Left lung (tissue), 10 donors: ENCODE data around the gene VGLL4. TPM values are rescaled to one million over a fixed set of nuclear protein-coding genes. Genes with fewer than 3 reads are reported as not detected.

Experiments used
- ATAC-seq: fragments of 200-7000 bp; cut with Tn5 transposase; one replicate; pipeline ENCODE4 v1.9.1; 2020; ENCODE audit warnings: moderate library complexity
- DNase-seq, 4 donors: peaks; one replicate each; pipeline ENCODE4 v3.0.0-alpha.2; 2013 to 2020
- H3K27ac ChIP-seq, 2 donors: fragments of 200-600 bp; sonication (generic) in 1 of 2; one replicate each; pipeline versions ENCODE4 v1.5.0 to v1.8.0; 2020 to 2021
- H3K27me3 ChIP-seq, 2 donors: fragments of 200-600 bp; sonication (generic) in 1 of 2; one replicate each; pipeline versions ENCODE4 v1.5.0 to v1.8.0; 2020 to 2021
- H3K36me3 ChIP-seq, 2 donors: fragments of 200-600 bp; sonication (generic) in 1 of 2; one replicate each; pipeline versions ENCODE4 v1.5.0 to v1.8.0; 2020 to 2021
- H3K4me1 ChIP-seq, 2 donors: fragments of 200-600 bp; one replicate each; pipeline ENCODE4 v1.8.0; 2021
- H3K4me3 ChIP-seq, 2 donors: fragments of 200-600 bp; sonication (generic) in 1 of 2; one replicate each; pipeline versions ENCODE4 v1.5.0 to v1.8.0; 2020 to 2021; ENCODE audit warnings: mild to moderate bottlenecking in 1 of 2
- H3K9me3 ChIP-seq, 2 donors: fragments of 200-600 bp; sonication (generic) in 1 of 2; one replicate each; pipeline versions ENCODE4 v1.5.0 to v1.8.0; 2020 to 2021
- CTCF ChIP-seq, 2 donors: fragments of 200-600 bp; sonication (generic) in 1 of 2; IDR thresholded peaks; one replicate each; pipeline versions ENCODE4 v1.5.0 to v1.8.0; 2021; ENCODE audit warnings: antibody characterized with exemption in 2 of 2
- intact Hi-C, 2 donors: fragments of 100-400 bp; cut with DNase I; formaldehyde crosslinking; loops; one replicate each; pipeline versions ENCODE4 v1.11.2 to v1.14.2; 2022
- polyA plus RNA-seq, 6 donors: library from polyadenylated mRNA; unstranded; fragments of 120-200 nt; gene quantifications; one replicate each; pipeline ENCODE4 v1.2.1, GENCODE V29; 2013; ENCODE audit not compliant: insufficient read length in 6 of 6
- total RNA-seq, 2 donors: library from RNA; stranded (reverse); fragmentation: NEBNext Ultra II Directional; extraction: Animal tissue kit (Norgen Biotek cat#: 25700); gene quantifications; one replicate each; pipeline ENCODE4 v1.2.1, GENCODE V29; 2021
- donor health status: DM: no; HTN: yes; CAD: no.
- donor health status: DM: no; HTN: no; CAD: no.

The VGLL4 gene
- total and polyA plus RNA-seq, 8 donors, result 40.2 to 115 (median 106) TPM

DNA sequence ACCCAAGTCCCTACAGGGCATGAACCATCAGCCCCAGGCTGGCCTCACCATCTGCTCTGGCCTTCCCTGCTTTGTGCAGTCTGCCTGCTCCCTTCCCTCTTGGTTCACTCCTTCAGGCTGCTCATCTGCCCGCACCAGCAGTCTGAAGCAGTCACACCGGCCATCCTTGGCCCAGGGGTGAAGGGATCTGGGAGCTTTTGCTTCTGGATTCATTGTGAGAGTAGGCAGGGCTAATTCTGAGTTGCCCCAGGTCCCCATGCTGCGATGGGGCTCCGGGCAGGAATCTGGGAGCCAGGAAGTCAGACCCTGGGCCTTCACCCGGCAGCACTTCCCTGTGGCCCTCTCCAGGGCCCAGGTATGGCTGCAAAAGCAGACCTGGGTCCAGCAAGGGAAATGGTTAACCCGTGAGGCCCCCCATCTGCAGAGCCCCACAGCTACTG is 99.7 kb downstream of the VGLL4 start:
- peaks cover 0 to 21% of the 10 kb centered on the region in 2 donors for H3K4me1 ChIP-seq
- H3K27ac ChIP-seq, result no peak overlapping the region
- peaks cover 0 to 3% of the 10 kb centered on the region in 2 donors for H3K9me3 ChIP-seq
- DNase-seq (no peak), ATAC-seq (no peak)
- intact Hi-C loops, result no loop called here
- no peaks in the 10 kb centered on the region for H3K27me3 ChIP-seq
- no peak overlapping the region for H3K4me3 ChIP-seq
- TF ChIP-seq CTCF (IDR thresholded peaks at IDR 0.05), result no peak
- no peaks in the 10 kb centered on the region for H3K36me3 ChIP-seq

DNA sequence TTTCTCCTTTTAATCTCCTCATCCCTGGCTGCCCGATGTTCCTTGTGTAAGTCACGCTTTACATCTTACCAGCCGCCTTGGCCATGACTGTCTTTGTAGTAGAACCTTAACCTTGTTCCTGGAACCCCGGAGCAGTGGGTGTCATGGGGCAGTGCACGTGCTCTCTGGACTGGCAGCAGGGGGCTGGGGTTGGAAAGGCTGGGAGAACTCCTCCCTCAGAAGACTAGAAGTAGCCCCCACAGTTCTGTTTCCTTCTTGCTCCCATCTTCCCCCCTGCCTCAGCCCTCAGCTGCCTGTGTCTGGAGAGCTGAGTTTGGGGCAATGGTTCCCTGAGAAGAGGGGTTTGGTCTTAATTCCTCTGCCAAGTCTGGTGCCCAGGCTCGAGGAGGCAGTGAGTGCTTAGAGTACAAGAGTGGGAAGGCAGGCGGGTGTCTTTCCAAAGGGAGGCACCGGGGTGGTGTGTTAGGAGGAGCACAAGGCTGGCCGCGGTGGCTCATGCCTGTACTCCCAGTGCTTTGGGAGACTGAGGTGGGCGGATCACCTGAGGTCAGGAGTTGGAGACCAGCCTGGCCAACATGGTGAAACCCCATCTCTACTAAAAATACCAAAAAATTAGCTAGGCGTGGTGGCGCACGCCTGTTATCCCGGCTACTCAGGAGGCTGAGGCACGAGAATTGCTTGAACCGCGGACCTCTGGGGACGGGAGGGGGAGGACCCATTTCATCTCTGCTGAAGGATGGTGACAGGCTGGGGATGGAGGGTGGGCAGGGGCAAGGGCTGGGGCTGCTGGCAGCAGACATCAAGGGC is 100.4 kb downstream of the VGLL4 start:
- H3K27ac ChIP-seq, result no peak overlapping the region

DNA sequence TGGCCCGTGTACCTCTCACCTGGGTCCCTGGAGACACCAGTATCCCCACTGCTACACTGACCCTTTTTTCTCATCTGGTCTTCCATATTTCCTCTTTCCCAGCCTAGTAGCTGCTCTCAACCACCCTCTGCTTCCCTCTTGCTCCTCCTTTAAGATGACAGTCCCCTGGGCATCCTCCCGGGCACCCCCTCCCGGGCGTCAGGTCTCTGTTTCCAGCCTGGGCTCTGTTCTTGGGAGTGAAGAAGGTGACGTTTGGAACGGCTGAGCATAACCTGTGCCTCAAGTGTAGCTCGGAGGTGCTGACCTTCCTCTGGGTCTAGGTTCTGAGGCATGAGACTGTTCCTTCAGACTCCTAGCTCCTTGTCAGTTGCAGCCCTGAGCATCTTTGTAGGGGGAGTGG is 101.2 kb downstream of the VGLL4 start:
- Histone ChIP-seq H3K27ac (no peak overlapping the region), H3K9me3 (peaks cover 0 to 3% of the 10 kb centered on the region in 2 donors), H3K27me3 (no peaks in the 10 kb centered on the region), H3K4me3 (no peak overlapping the region), H3K36me3 (no peaks in the 10 kb centered on the region), H3K4me1 (peaks cover 0 to 21% of the 10 kb centered on the region in 2 donors)
- TF ChIP-seq CTCF (IDR thresholded peaks at IDR 0.05), result no peak
- intact Hi-C loops, result no loop called here
- no peak for ATAC-seq
- no peak for DNase-seq

More for the DNA sequence above, 100.4 kb downstream of the VGLL4 start:
- H3K4me3 ChIP-seq, result no peak overlapping the region
- no peaks in the 10 kb centered on the region for H3K27me3 ChIP-seq
- ATAC-seq (no peak), DNase-seq (no peak)
- intact Hi-C loops, result no loop called here
- no peaks in the 10 kb centered on the region for H3K36me3 ChIP-seq
- no peak for TF ChIP-seq CTCF (IDR thresholded peaks at IDR 0.05)
- peaks cover 0 to 3% of the 10 kb centered on the region in 2 donors for H3K9me3 ChIP-seq
- H3K4me1 ChIP-seq, result peaks cover 0 to 21% of the 10 kb centered on the region in 2 donors

- no peak for ATAC-seq
These were observed 102.1 kb downstream of the VGLL4 start for GRCh38 chr3:11541321-11542303.

More at GRCh38 chr3:11541321-11542303, 102.1 kb downstream of the VGLL4 start:
- intact Hi-C loops, result no loop called here
- H3K36me3 ChIP-seq, result no peaks in the 10 kb centered on the region
- H3K27me3 ChIP-seq, result no peaks in the 10 kb centered on the region
- H3K4me3 ChIP-seq, result no peak overlapping the region
- H3K27ac ChIP-seq, result no peak overlapping the region
- TF ChIP-seq CTCF (IDR thresholded peaks at IDR 0.05), result no peak
- peaks cover 0 to 21% of the 10 kb centered on the region in 2 donors for H3K4me1 ChIP-seq
- DNase-seq, result no peak
- H3K9me3 ChIP-seq, result peaks cover 0 to 3% of the 10 kb centered on the region in 2 donors
